Omental fat pad (tissue), 4 donors: Measurements from ENCODE around the gene OPA3. TPM values are rescaled to one million over a fixed set of nuclear protein-coding genes. Genes with fewer than 3 reads are reported as not detected.
"Not testable (repeated sequence)": the region's sequence is repeated elsewhere in the genome, so short reads cannot be mapped to it uniquely, and the experiment has no call there.

ENCODE experiments used
- ATAC-seq: fragments of 150-250 bp; one replicate; pipeline ENCODE4 v1.9.1; 2016; ENCODE audit warnings: mild to moderate bottlenecking, moderate library complexity; ENCODE audit not compliant: low FRiP score
- DNase-seq: peaks from one replicate; pipeline ENCODE4 v3.0.0-alpha.2; 2019; ENCODE audit warnings: low spot score
- CTCF ChIP-seq, 3 donors: fragments of 450-650 bp; IDR thresholded peaks; one replicate each; pipeline ENCODE4 v1.5.1; 2016 to 2017; ENCODE audit warnings: antibody characterized with exemption in 3 of 3, mild to moderate bottlenecking in 3 of 3, moderate library complexity in 2 of 3
- total RNA-seq, 4 donors: library from RNA; depleted of rRNA; stranded (reverse); fragments of >200 nt; gene quantifications; one replicate each; pipeline ENCODE4 v1.1.0, GENCODE V29; 2016

The OPA3 gene
- total RNA-seq, 4 donors from 2014 or later, result 6.3 to 15.5 (median 11.1) TPM

- TF ChIP-seq CTCF (IDR thresholded peaks at IDR 0.05), result no peak
Measured at GRCh38 chr19:45515081-45515624, 69.4 kb downstream of the OPA3 start.

GRCh38 chr19:45514376-45515051 lies 70.1 kb downstream of the OPA3 start:
- no peak for ATAC-seq
- no peak for TF ChIP-seq CTCF (IDR thresholded peaks at IDR 0.05)
- DNase-seq, result no peak

More at GRCh38 chr19:45515081-45515624, 69.4 kb downstream of the OPA3 start:
- DNase-seq (no peak), ATAC-seq (no peak)

- ATAC-seq (no peak), DNase-seq (no peak)
- TF ChIP-seq CTCF (IDR thresholded peaks at IDR 0.05), result no peak
Measured at GRCh38 chr19:45512881-45513483, 71.6 kb downstream of the OPA3 start.

GRCh38 chr19:45511074-45511473 lies 73.5 kb downstream of the OPA3 start:
- DNase-seq (no peak), ATAC-seq (no peak)
- no peak for TF ChIP-seq CTCF (IDR thresholded peaks at IDR 0.05)

- ATAC-seq, DNase-seq: not testable (repeated sequence)
Measured at GRCh38 chr19:45510352-45510751, 74.2 kb downstream of the OPA3 start.

GRCh38 chr19:45509692-45510015 lies 74.9 kb downstream of the OPA3 start:
- no peak for ATAC-seq
- TF ChIP-seq CTCF (IDR thresholded peaks at IDR 0.05), result no peak

GRCh38 chr19:45508861-45509691 lies 75.5 kb downstream of the OPA3 start:
- TF ChIP-seq CTCF (IDR thresholded peaks at IDR 0.05), result no peak
- peak; percentile 14 for ATAC-seq
- peak; percentile 54 for DNase-seq

More at GRCh38 chr19:45509692-45510015, 74.9 kb downstream of the OPA3 start:
- DNase-seq, result no peak
